GM23248 (cell line): ENCODE results near the gene ARHGEF10L. TPM values are rescaled to one million over a fixed set of nuclear protein-coding genes. Genes with fewer than 3 reads are reported as not detected.

ENCODE experiments used
- DNase-seq: peaks from one replicate; pipeline ENCODE4 v3.0.0-alpha.2; 2015
- H2AFZ ChIP-seq: fragments of 200-600 bp; sonication (generic); 2 replicates; pipeline ENCODE4 v1.6.1; 2016; ENCODE audit warnings: antibody characterized with exemption
- H3F3A ChIP-seq: fragments of 200-600 bp; sonication (generic); 2 replicates; pipeline ENCODE4 v1.6.1; 2016; ENCODE audit warnings: mild to moderate bottlenecking, antibody characterized with exemption, mixed run types; ENCODE audit not compliant: insufficient read depth
- H3K27ac ChIP-seq: fragments of 200-600 bp; sonication (generic); 2 replicates; pipeline ENCODE4 v1.5.1; 2016; ENCODE audit warnings: mild to moderate bottlenecking
- H3K27me3 ChIP-seq: fragments of 200-600 bp; sonication (generic); replicated peaks from 2 replicates; pipeline ENCODE4 v1.6.1; 2016; ENCODE audit warnings: mild to moderate bottlenecking; ENCODE audit not compliant: insufficient read depth
- H3K36me3 ChIP-seq: fragments of 200-600 bp; sonication (generic); 2 replicates; pipeline ENCODE4 v1.6.1; 2016; ENCODE audit warnings: low read depth, mild to moderate bottlenecking
- H3K4me1 ChIP-seq: fragments of 200-600 bp; sonication (generic); 2 replicates; pipeline ENCODE4 v1.6.1; 2016; ENCODE audit warnings: mild to moderate bottlenecking; ENCODE audit not compliant: insufficient read depth
- H3K4me2 ChIP-seq: fragments of 200-600 bp; sonication (generic); one replicate; pipeline ENCODE4 v1.6.1; 2016; ENCODE audit warnings: mild to moderate bottlenecking; ENCODE audit not compliant: unreplicated experiment
- H3K4me3 ChIP-seq: fragments of 200-600 bp; sonication (generic); 2 replicates; pipeline ENCODE4 v1.5.1; 2016; ENCODE audit warnings: mild to moderate bottlenecking
- H3K79me2 ChIP-seq: fragments of 200-600 bp; sonication (generic); 2 replicates; pipeline ENCODE4 v1.6.1; 2016; ENCODE audit warnings: mild to moderate bottlenecking; ENCODE audit not compliant: insufficient read depth
- H3K9ac ChIP-seq: fragments of 200-600 bp; sonication (generic); 2 replicates; pipeline ENCODE4 v1.6.1; 2016; ENCODE audit warnings: mild to moderate bottlenecking
- H3K9me2 ChIP-seq: fragments of 200-600 bp; sonication (generic); 2 replicates; pipeline ENCODE4 v1.6.1; 2016; ENCODE audit warnings: mixed run types, mild to moderate bottlenecking, moderate library complexity; ENCODE audit not compliant: insufficient read depth
- H3K9me3 ChIP-seq: fragments of 200-600 bp; sonication (generic); one replicate; pipeline ENCODE4 v1.6.1; 2017; ENCODE audit warnings: low read depth
- H4K20me1 ChIP-seq: fragments of 200-600 bp; sonication (generic); 2 replicates; pipeline ENCODE4 v1.6.0; 2016; ENCODE audit not compliant: insufficient read depth
- EZH2 ChIP-seq: fragments of 200-600 bp; sonication (generic); IDR thresholded peaks from 2 replicates; pipeline ENCODE4 v1.6.1; 2018; ENCODE audit warnings: antibody characterized with exemption, mild to moderate bottlenecking; ENCODE audit not compliant: insufficient read depth, poor library complexity, severe bottlenecking
- EZH2phosphoT487 ChIP-seq: fragments of 200-600 bp; sonication (generic); IDR thresholded peaks from 2 replicates; pipeline ENCODE4 v1.6.1; 2018; ENCODE audit warnings: antibody characterized with exemption, moderate library complexity, mild to moderate bottlenecking, low read depth; ENCODE audit not compliant: insufficient read depth
- WGBS, 2 experiments: methylation state at CpG; one replicate each; pipeline ENCODE4 v1.1.6; 2015 to 2017; ENCODE audit warnings: low lambda C conversion rate in 2 of 2, low coverage in 1 of 2; ENCODE audit errors: missing lambda C conversion rate in 2 of 2; 5-methylcytosine and 5-hydroxymethylcytosine counted together
- in situ Hi-C: fragments of 300-500 bp; cut with MboI; formaldehyde crosslinking; loops from 2 replicates; pipeline ENCODE4 v1.15.0; 2020
- polyA plus RNA-seq: library from polyadenylated mRNA; unstranded; fragments of >200 nt; fragmentation: Nextera tagmentation; extraction: Ambion mirVana; gene quantifications from 2 replicates; pipeline ENCODE4 v1.2.1, GENCODE V29; 2016
- total RNA-seq: library from RNA; depleted of rRNA; stranded (reverse); fragments of >200 nt; shearing (Covaris generic); gene quantifications from 2 replicates; pipeline ENCODE4 v1.2.3, GENCODE V29; 2014

ARHGEF10L gene
- total and polyA plus RNA-seq, 2 experiments from 2014 or later = 6.0 to 19.3 TPM

DNA sequence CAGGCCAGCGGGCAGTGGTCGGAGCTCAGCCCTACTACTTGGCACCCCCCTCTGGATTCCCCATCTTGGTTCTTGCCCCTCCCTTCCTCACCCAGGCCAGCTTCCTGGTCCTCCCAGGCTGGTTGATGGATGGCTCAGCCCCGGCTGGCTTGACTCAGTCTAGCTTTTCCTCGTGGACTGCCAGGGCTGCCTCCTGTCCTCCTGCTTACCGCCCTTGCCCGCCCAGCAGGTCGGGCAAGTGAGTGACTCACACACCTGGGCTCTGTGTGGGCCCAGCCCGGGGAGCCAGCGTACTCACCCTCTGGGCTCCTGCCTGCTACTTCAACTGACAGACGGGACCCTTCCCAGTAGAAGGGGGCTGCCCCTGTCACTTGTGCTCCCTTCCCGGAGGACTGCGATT, 19.5 kb upstream of the ARHGEF10L start:
- WGBS, 2 experiments = 72 to 77% methylated on average over 12 of the region's 12 CpGs
- no peaks in the 10 kb centered on the region for H4K20me1 ChIP-seq
- no peaks in the 10 kb centered on the region for H3F3A ChIP-seq
- no peaks in the 10 kb centered on the region for H3K9me3 ChIP-seq
- no peaks in the 10 kb centered on the region; the same call in 1 of the 2 replicates for H3K27me3 ChIP-seq
- no peaks in the 10 kb centered on the region for H3K79me2 ChIP-seq
- TF ChIP-seq EZH2 = no peak
- no peak for TF ChIP-seq EZH2phosphoT487
- H2AFZ ChIP-seq = no peak overlapping the region
- H3K27ac ChIP-seq = no peak overlapping the region
- H3K36me3 ChIP-seq = no peaks in the 10 kb centered on the region
- in situ Hi-C loops = loop anchor here (25.0 kb wide), 1 partner anchor 592 kb away; the partner anchor contains the start of gene IGSF21
- H3K9me2 ChIP-seq = no peaks in the 10 kb centered on the region
- no peak overlapping the region for H3K9ac ChIP-seq
- H3K4me3 ChIP-seq = no peak overlapping the region
- H3K4me2 ChIP-seq = no peak overlapping the region
- no peak for DNase-seq
- H3K4me1 ChIP-seq = no peaks in the 10 kb centered on the region

GRCh38 chr1:17520473-17521319, 18.8 kb upstream of the ARHGEF10L start:
- H3K9me3 ChIP-seq = no peaks in the 10 kb centered on the region
- DNase-seq = no peak
- H3K9me2 ChIP-seq = no peaks in the 10 kb centered on the region

GRCh38 chr1:17521946-17522612, 17.4 kb upstream of the ARHGEF10L start:
- Histone ChIP-seq H4K20me1 (no peaks in the 10 kb centered on the region), H3K27ac (no peak overlapping the region), H3K36me3 (no peaks in the 10 kb centered on the region), H3K79me2 (no peaks in the 10 kb centered on the region), H3K4me2 (no peak overlapping the region), H3K4me3 (no peak overlapping the region), H3K4me1 (peaks cover 2% of the 10 kb centered on the region; the same call in 1 of the 2 replicates), H3K27me3 (no peaks in the 10 kb centered on the region; the same call in 1 of the 2 replicates), H3F3A (0 out of 2 replicates have a peak, but pooled peaks cover 6% of the 10 kb centered on the region), H3K9me3 (no peaks in the 10 kb centered on the region), H2AFZ (no peak overlapping the region), H3K9me2 (no peaks in the 10 kb centered on the region), H3K9ac (no peak overlapping the region)
- TF ChIP-seq EZH2 = no peak
- no peak for TF ChIP-seq EZH2phosphoT487
- DNase-seq = no peak
- WGBS, 2 experiments = 72 to 77% methylated on average over 19 of the region's 19 CpGs
- in situ Hi-C loops = loop anchor here (25.0 kb wide), 1 partner anchor 590 kb away; the partner anchor contains the start of gene IGSF21

More at GRCh38 chr1:17520473-17521319, 18.8 kb upstream of the ARHGEF10L start:
- in situ Hi-C loops = loop anchor here (25.0 kb wide), 1 partner anchor 592 kb away; the partner anchor contains the start of gene IGSF21
- Histone ChIP-seq H3K4me3 (no peak overlapping the region), H3K27ac (no peak overlapping the region), H3K4me1 (no peaks in the 10 kb centered on the region), H4K20me1 (no peaks in the 10 kb centered on the region), H3K79me2 (no peaks in the 10 kb centered on the region), H3K4me2 (no peak overlapping the region), H3K36me3 (no peaks in the 10 kb centered on the region), H3K27me3 (no peaks in the 10 kb centered on the region; the same call in 1 of the 2 replicates), H3K9ac (no peak overlapping the region), H2AFZ (no peak overlapping the region), H3F3A (no peaks in the 10 kb centered on the region)
- 49 to 58% methylated on average over 13 of the region's 13 CpGs for WGBS, 2 experiments
- TF ChIP-seq EZH2 = no peak
- TF ChIP-seq EZH2phosphoT487 = no peak

- H2AFZ ChIP-seq = no peak overlapping the region
- no peaks in the 10 kb centered on the region for H4K20me1 ChIP-seq
- in situ Hi-C loops = loop anchor here (25.0 kb wide), 1 partner anchor 589 kb away; the partner anchor contains the start of gene IGSF21
Observed at GRCh38 chr1:17523321-17524041, 16.0 kb upstream of the ARHGEF10L start.

More at GRCh38 chr1:17523321-17524041, 16.0 kb upstream of the ARHGEF10L start:
- Histone ChIP-seq H3K9me3 (no peaks in the 10 kb centered on the region), H3K9me2 (no peaks in the 10 kb centered on the region), H3F3A (0 out of 2 replicates have a peak, but pooled peaks cover 6% of the 10 kb centered on the region), H3K4me3 (no peak overlapping the region), H3K27ac (no peak overlapping the region), H3K4me1 (peaks cover 7% of the 10 kb centered on the region; the same call in 1 of the 2 replicates), H3K4me2 (no peak overlapping the region), H3K79me2 (no peaks in the 10 kb centered on the region), H3K36me3 (no peaks in the 10 kb centered on the region), H3K9ac (no peak overlapping the region), H3K27me3 (no peaks in the 10 kb centered on the region; the same call in 1 of the 2 replicates)
- DNase-seq = peak; percentile 29
- TF ChIP-seq EZH2 = no peak
- no peak for TF ChIP-seq EZH2phosphoT487
- 88 to 90% methylated on average over 7 of the region's 7 CpGs for WGBS, 2 experiments
